Central memory CD4-positive, alpha-beta T cell (primary cell): ENCODE measurements around the gene NSUN2.
"Not testable (repeated sequence)": the region's sequence is repeated elsewhere in the genome, so short reads cannot be mapped to it uniquely, and the experiment has no call there.

ENCODE experiments used
- DNase-seq: peaks from one replicate; pipeline ENCODE4 v3.0.0; 2022

The NSUN2 gene

GRCh38 chr5:6581559-6582426, 51.1 kb downstream of the NSUN2 start:
- no peak for DNase-seq

- DNase-seq, result no peak
Measured at GRCh38 chr5:6581090-6581489, 51.8 kb downstream of the NSUN2 start.

GRCh38 chr5:6579535-6579934, 53.3 kb downstream of the NSUN2 start:
- no peak for DNase-seq

GRCh38 chr5:6578676-6579343, 54.0 kb downstream of the NSUN2 start:
- DNase-seq, result no peak

GRCh38 chr5:6576861-6577501, 55.9 kb downstream of the NSUN2 start:
- DNase-seq, result no peak

- no peak for DNase-seq
Measured at GRCh38 chr5:6574537-6575245, 58.2 kb downstream of the NSUN2 start.

- DNase-seq, result no peak
Measured at GRCh38 chr5:6574111-6574510, 58.7 kb downstream of the NSUN2 start.

- DNase-seq, result no peak
Measured at GRCh38 chr5:6573651-6574101, 59.2 kb downstream of the NSUN2 start.

GRCh38 chr5:6572825-6573380, 59.9 kb downstream of the NSUN2 start:
- DNase-seq, result no peak

GRCh38 chr5:6572086-6572824, 60.6 kb downstream of the NSUN2 start:
- DNase-seq, result no peak

- not testable (repeated sequence) for DNase-seq
Measured at GRCh38 chr5:6571607-6572006, 61.2 kb downstream of the NSUN2 start.

GRCh38 chr5:6570530-6570929, 62.3 kb downstream of the NSUN2 start:
- DNase-seq, result no peak

GRCh38 chr5:6568889-6569288, 64.0 kb downstream of the NSUN2 start:
- no peak for DNase-seq

- DNase-seq, result no peak
Measured at GRCh38 chr5:6568383-6568782, 64.5 kb downstream of the NSUN2 start.

GRCh38 chr5:6567835-6568234, 65.0 kb downstream of the NSUN2 start:
- no peak for DNase-seq

- DNase-seq, result no peak
Measured at GRCh38 chr5:6567068-6567467, 65.8 kb downstream of the NSUN2 start.

- DNase-seq, result no peak
Measured at GRCh38 chr5:6565492-6565891, 67.4 kb downstream of the NSUN2 start.

GRCh38 chr5:6557807-6558575, 74.9 kb downstream of the NSUN2 start:
- DNase-seq, result no peak

GRCh38 chr5:6556802-6557102, 76.1 kb downstream of the NSUN2 start:
- no peak for DNase-seq

GRCh38 chr5:6556089-6556801, 76.6 kb downstream of the NSUN2 start:
- no peak for DNase-seq

- no peak for DNase-seq
Measured at GRCh38 chr5:6554812-6555211, 78.0 kb downstream of the NSUN2 start.
